ENCODE data around the gene POLR3B. TPM values are rescaled to one million over a fixed set of nuclear protein-coding genes. Genes with fewer than 3 reads are reported as not detected.

The POLR3B gene
- total RNA-seq, 1 experiment from 2014 or later: 14.8 TPM

DNA sequence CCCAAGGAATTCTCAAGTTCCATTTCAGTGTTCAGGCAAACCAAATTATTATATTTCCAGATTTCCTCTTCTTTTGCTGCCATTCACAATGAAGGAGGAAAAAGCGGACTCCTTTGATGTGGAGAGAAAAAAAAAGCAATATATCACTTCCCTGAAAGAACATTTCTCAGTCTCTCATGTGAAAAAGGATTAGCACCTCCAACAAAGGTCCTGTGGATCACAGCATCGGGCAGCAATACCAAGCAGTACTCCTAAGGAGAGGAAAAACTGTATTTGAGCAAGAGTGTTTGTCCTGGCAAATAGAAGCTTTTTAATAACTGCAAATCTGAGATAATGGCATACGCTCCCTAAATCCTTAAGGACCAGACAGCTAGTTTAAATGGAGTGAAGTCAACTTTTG, 131.3 kb downstream of the POLR3B start:
- BruUV-seq (replicated peaks): no TSS peak
- Histone ChIP-seq H3K9me3 (ENCODE audit: low read depth, low read length, poor library complexity, severe bottlenecking) (no peaks in the 10 kb centered on the region), H3K4me1 (ENCODE audit: insufficient read depth, low read length, poor library complexity, severe bottlenecking) (peaks cover 20% of the 10 kb centered on the region), H3K27me3 (replicated peaks; ENCODE audit: insufficient read depth, low read depth, low read length, poor library complexity) (no peaks in the 10 kb centered on the region), H3K36me3 (ENCODE audit: insufficient read depth, low read length, poor library complexity, severe bottlenecking) (no peaks in the 10 kb centered on the region), H3K4me3 (ENCODE audit: low read depth, low read length, poor library complexity, severe bottlenecking) (no peak overlapping the region), H3K27ac (ENCODE audit: low read depth, low read length, poor library complexity, severe bottlenecking) (no peak overlapping the region)
- DNase-seq (ENCODE audit: low spot score): no peak
- POLR2A ChIA-PET (ENCODE audit: low non-redundant PET): no interaction called here
- TF ChIP-seq EZH2 (IDR thresholded peaks at IDR 0.05; ENCODE audit: borderline replicate concordance, low read depth, low read length, poor library complexity, severe bottlenecking) (no peak), CTCF (conservative IDR thresholded peaks at IDR 0.05; ENCODE audit: low read depth, low read length) (no peak)
- intact Hi-C loops (cut with micrococcal nuclease; ENCODE audit: unreplicated experiment): no loop called here
- CTCF ChIA-PET: no interaction called here

DNA sequence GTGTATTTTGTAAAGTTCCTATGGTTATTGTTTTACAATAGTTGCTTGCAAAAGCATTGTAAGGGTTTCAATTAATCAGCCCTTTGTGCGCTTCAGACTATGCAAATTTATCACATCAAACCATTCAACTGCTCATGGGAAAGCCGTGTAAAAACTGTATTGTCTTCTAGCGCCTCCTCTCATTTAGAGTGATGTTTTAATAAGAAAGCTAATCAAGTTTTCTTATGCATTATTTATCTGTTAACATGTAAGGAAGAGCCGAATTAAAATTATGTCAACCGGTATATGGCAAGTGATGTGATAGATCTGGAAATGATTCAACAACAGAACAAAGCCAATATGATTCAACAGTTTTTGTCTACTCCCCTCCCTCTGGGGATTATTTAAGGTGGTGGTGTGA, 132.7 kb downstream of the POLR3B start:
- DNase-seq (ENCODE audit: low spot score): no peak
- Histone ChIP-seq H3K27ac (ENCODE audit: low read depth, low read length, poor library complexity, severe bottlenecking) (no peak overlapping the region), H3K36me3 (ENCODE audit: insufficient read depth, low read length, poor library complexity, severe bottlenecking) (no peaks in the 10 kb centered on the region), H3K4me3 (ENCODE audit: low read depth, low read length, poor library complexity, severe bottlenecking) (no peak overlapping the region), H3K9me3 (ENCODE audit: low read depth, low read length, poor library complexity, severe bottlenecking) (no peaks in the 10 kb centered on the region), H3K27me3 (replicated peaks; ENCODE audit: insufficient read depth, low read depth, low read length, poor library complexity) (no peaks in the 10 kb centered on the region), H3K4me1 (ENCODE audit: insufficient read depth, low read length, poor library complexity, severe bottlenecking) (peaks cover 22% of the 10 kb centered on the region)
- no TSS peak for BruUV-seq (replicated peaks)
- intact Hi-C loops (cut with micrococcal nuclease; ENCODE audit: unreplicated experiment): no loop called here
- CTCF ChIA-PET: no interaction called here
- TF ChIP-seq CTCF (conservative IDR thresholded peaks at IDR 0.05; ENCODE audit: low read depth, low read length): no peak
- TF ChIP-seq EZH2 (IDR thresholded peaks at IDR 0.05; ENCODE audit: borderline replicate concordance, low read depth, low read length, poor library complexity, severe bottlenecking): no peak
- POLR2A ChIA-PET (ENCODE audit: low non-redundant PET): no interaction called here

DNA sequence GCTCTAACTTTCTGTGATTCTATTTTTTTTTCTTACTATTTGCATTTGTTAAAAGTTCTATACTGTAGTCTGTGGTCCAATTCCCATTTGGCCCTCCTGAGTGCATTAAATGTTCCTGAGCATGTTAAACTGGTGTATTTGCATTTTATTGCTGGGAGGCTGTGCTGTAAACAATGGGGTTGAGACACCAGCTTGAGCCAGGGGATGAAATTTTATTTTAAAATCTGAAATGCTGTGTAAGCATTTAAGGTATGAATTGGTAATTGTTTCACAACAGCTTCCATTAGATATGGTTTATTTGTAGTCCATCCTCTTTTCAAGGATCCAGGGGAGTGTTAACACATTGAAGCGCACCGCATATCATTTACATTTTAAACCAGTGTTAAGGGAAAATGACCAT, 135.3 kb downstream of the POLR3B start:
- intact Hi-C loops (cut with micrococcal nuclease; ENCODE audit: unreplicated experiment): no loop called here
- Histone ChIP-seq H3K4me1 (ENCODE audit: insufficient read depth, low read length, poor library complexity, severe bottlenecking) (peaks cover 22% of the 10 kb centered on the region), H3K36me3 (ENCODE audit: insufficient read depth, low read length, poor library complexity, severe bottlenecking) (peaks cover 5% of the 10 kb centered on the region), H3K4me3 (ENCODE audit: low read depth, low read length, poor library complexity, severe bottlenecking) (no peak overlapping the region), H3K27ac (ENCODE audit: low read depth, low read length, poor library complexity, severe bottlenecking) (no peak overlapping the region), H3K9me3 (ENCODE audit: low read depth, low read length, poor library complexity, severe bottlenecking) (no peaks in the 10 kb centered on the region), H3K27me3 (replicated peaks; ENCODE audit: insufficient read depth, low read depth, low read length, poor library complexity) (no peaks in the 10 kb centered on the region)
- ChIA-PET POLR2A (ENCODE audit: low non-redundant PET) (interaction anchor here (0.9 kb wide), 1 partner anchor 463 kb away, joined by 5 read pairs; the partner anchor contains the start of gene TMEM263), CTCF (no interaction called here)
- no peak for TF ChIP-seq CTCF (conservative IDR thresholded peaks at IDR 0.05; ENCODE audit: low read depth, low read length)
- TF ChIP-seq EZH2 (IDR thresholded peaks at IDR 0.05; ENCODE audit: borderline replicate concordance, low read depth, low read length, poor library complexity, severe bottlenecking): no peak
- no TSS peak for BruUV-seq (replicated peaks)
- DNase-seq (ENCODE audit: low spot score): peak; percentile 41
